ENCODE results near the gene NCF1.
"Not testable (repeated sequence)": the region's sequence is repeated elsewhere in the genome, so short reads cannot be mapped to it uniquely, and the experiment has no call there.

NCF1 gene

GRCh38 chr7:74788369-74789150, 14.7 kb downstream of the NCF1 start:
- DNase-seq (ENCODE audit: low spot score), result not testable (repeated sequence)

GRCh38 chr7:74789200-74789736, 15.5 kb downstream of the NCF1 start:
- not testable (repeated sequence) for DNase-seq (ENCODE audit: low spot score)

- not testable (repeated sequence) for DNase-seq (ENCODE audit: low spot score)
Observed at GRCh38 chr7:74797848-74798622, 24.2 kb downstream of the NCF1 start.

GRCh38 chr7:74798644-74799043, 24.8 kb downstream of the NCF1 start:
- DNase-seq (ENCODE audit: low spot score), result not testable (repeated sequence)

GRCh38 chr7:74815882-74816281, 42.1 kb downstream of the NCF1 start:
- not testable (repeated sequence) for DNase-seq (ENCODE audit: low spot score)

- DNase-seq (ENCODE audit: low spot score), result not testable (repeated sequence)
Observed at GRCh38 chr7:74820146-74820805, 46.5 kb downstream of the NCF1 start.

GRCh38 chr7:74821259-74821658, 47.4 kb downstream of the NCF1 start:
- DNase-seq (ENCODE audit: low spot score), result not testable (repeated sequence)

GRCh38 chr7:74829959-74830358, 56.1 kb downstream of the NCF1 start:
- not testable (repeated sequence) for DNase-seq (ENCODE audit: low spot score)

- not testable (repeated sequence) for DNase-seq (ENCODE audit: low spot score)
Observed at GRCh38 chr7:74830411-74830810, 56.6 kb downstream of the NCF1 start.

All from germinal center (tissue), 1 donor.